ENCODE measurements around the gene PSMG3.

The PSMG3 gene

DNA sequence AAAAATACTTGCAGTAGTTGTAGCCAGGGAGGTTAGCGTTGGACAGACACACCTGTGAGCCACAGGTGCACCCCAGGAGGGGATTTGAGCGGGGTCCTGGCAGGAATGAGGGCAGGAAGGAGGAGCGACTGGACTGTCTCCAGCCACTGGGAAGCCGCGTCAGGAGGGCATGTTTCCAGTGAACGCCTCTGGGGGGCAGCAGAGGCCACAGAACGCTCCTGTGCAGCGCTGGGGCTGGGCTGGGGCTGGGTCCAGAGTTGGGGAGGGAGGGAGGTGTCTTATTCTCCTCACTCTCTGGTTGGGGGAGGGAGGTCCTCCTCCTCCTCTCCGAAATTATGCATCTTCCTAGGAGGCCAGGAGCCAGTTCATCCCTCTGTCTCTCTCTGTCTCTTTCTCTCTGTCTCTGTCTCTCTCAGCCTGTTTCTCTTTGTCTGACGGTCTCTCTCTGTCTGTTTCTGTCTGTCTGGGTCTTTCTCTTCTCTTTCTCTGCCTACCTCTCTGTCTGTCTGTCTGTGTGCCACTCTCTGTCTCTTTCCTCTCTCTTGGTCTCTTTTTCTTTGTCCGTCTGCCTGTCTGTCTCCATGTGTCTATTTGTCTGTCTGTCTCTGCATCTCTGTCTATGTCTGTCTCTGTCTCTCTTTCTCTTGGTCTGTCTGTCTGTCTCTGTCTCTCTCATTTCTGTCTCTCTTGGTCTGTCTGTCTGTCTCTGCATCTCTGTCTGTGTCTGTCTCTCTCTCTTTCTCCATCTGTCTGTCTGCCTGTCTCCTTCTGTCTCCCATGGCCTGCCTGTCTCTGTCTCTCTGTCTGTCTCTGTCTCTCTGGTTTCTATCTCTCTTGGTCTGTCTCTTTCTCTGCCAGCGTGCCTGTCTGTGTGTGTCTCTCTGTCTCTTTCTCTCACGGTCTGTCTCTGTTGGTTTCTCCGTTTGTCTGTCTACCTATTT lies 9.9 kb upstream of the PSMG3 start:
- no peaks in the 10 kb centered on the region for H3K9me3 ChIP-seq (ENCODE audit: control insufficient read depth, low read length)
- no peaks in the 10 kb centered on the region for H3K79me2 ChIP-seq
- H2AFZ ChIP-seq = peak overlapping the region; percentile 69
- no peak overlapping the region for H3K4me2 ChIP-seq (ENCODE audit: low read length)
- no peaks in the 10 kb centered on the region for H3K36me3 ChIP-seq (ENCODE audit: control insufficient read depth, insufficient read depth, low read length)
- H3K27ac ChIP-seq = no peak overlapping the region
- H3K9ac ChIP-seq = no peak overlapping the region
- TF ChIP-seq, protein P1, sequence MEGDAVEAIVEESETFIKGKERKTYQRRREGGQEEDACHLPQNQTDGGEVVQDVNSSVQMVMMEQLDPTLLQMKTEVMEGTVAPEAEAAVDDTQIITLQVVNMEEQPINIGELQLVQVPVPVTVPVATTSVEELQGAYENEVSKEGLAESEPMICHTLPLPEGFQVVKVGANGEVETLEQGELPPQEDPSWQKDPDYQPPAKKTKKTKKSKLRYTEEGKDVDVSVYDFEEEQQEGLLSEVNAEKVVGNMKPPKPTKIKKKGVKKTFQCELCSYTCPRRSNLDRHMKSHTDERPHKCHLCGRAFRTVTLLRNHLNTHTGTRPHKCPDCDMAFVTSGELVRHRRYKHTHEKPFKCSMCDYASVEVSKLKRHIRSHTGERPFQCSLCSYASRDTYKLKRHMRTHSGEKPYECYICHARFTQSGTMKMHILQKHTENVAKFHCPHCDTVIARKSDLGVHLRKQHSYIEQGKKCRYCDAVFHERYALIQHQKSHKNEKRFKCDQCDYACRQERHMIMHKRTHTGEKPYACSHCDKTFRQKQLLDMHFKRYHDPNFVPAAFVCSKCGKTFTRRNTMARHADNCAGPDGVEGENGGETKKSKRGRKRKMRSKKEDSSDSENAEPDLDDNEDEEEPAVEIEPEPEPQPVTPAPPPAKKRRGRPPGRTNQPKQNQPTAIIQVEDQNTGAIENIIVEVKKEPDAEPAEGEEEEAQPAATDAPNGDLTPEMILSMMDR (IDR thresholded peaks at IDR 0.05) = peak; percentile 81
- H3K27me3 ChIP-seq (ENCODE audit: control insufficient read depth, insufficient read depth, low read length) = no peaks in the 10 kb centered on the region
- no peaks in the 10 kb centered on the region for H3K4me1 ChIP-seq
- no peak overlapping the region for H3K4me3 ChIP-seq (ENCODE audit: low read depth, low read length)

DNA sequence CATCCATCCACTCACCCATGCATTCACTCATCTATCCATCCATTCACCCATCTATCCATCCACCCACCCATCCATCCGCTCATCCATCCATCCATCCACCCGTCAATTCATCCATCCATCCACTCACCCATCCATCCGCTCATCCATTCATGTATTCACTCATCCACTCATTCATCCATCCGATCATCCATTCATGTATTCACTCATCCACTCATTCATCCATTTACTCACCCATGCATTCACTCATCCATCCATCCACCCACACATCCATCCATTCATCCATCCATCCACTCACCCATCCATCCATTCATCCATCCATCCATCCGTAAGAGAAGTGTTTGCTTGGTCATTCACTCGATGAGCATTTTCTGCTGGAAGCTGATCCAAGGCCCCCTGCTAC lies 8.7 kb upstream of the PSMG3 start:
- no peaks in the 10 kb centered on the region for H3K36me3 ChIP-seq (ENCODE audit: control insufficient read depth, insufficient read depth, low read length)
- TF ChIP-seq, protein P1 (IDR thresholded peaks at IDR 0.05) = no peak
- H3K9ac ChIP-seq = no peak overlapping the region
- no peak overlapping the region for H3K4me2 ChIP-seq (ENCODE audit: low read length)
- H3K4me1 ChIP-seq = no peaks in the 10 kb centered on the region
- H3K27me3 ChIP-seq (ENCODE audit: control insufficient read depth, insufficient read depth, low read length) = no peaks in the 10 kb centered on the region
- H2AFZ ChIP-seq = no peak overlapping the region
- no peak overlapping the region for H3K27ac ChIP-seq
- H3K79me2 ChIP-seq = no peaks in the 10 kb centered on the region
- no peak overlapping the region for H3K4me3 ChIP-seq (ENCODE audit: low read depth, low read length)
- no peaks in the 10 kb centered on the region for H3K9me3 ChIP-seq (ENCODE audit: control insufficient read depth, low read length)

DNA sequence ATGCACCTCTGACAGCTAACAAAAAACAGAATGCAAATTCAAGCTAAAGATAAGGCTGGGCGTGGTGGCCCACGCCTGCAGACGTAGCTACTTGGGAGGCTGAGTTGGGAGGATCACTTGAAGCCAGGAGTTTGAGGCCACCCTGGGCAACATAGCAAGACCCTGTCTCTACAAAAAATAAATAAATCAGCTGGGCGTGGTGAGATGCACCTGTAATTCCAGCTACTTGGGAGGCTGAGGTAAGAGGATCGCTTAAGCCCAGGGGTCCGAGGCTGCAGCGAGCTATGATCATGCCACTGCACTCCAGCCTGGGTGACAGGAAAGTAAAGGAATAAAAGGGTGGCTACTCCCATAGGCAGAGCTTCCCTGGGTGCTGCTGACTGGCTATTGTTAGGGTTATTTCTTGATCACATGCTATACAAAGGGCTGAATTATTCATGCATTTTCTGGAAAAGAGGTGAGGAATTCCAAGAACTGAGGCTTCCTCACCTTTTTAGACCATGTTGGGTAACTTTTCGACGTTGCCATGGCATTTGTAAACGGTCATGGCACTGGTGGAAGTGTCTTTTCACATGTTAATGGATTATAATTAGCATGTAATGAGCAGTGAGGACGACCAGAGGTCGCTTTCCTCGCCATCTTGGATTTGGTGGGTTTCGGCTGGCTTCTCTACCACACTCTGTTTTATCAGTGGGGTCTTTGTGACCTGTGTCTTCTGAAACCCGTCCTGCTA lies 6.9 kb upstream of the PSMG3 start:
- no peaks in the 10 kb centered on the region for H3K9me3 ChIP-seq (ENCODE audit: control insufficient read depth, low read length)
- no peaks in the 10 kb centered on the region for H3K36me3 ChIP-seq (ENCODE audit: control insufficient read depth, insufficient read depth, low read length)
- no peak overlapping the region for H3K4me2 ChIP-seq (ENCODE audit: low read length)
- no peaks in the 10 kb centered on the region for H3K79me2 ChIP-seq
- no peak overlapping the region for H3K9ac ChIP-seq
- TF ChIP-seq, protein P1 (IDR thresholded peaks at IDR 0.05) = no peak
- H3K4me1 ChIP-seq = no peaks in the 10 kb centered on the region
- H2AFZ ChIP-seq = no peak overlapping the region
- H3K27me3 ChIP-seq (ENCODE audit: control insufficient read depth, insufficient read depth, low read length) = no peaks in the 10 kb centered on the region
- no peak overlapping the region for H3K27ac ChIP-seq
- no peak overlapping the region for H3K4me3 ChIP-seq (ENCODE audit: low read depth, low read length)

DNA sequence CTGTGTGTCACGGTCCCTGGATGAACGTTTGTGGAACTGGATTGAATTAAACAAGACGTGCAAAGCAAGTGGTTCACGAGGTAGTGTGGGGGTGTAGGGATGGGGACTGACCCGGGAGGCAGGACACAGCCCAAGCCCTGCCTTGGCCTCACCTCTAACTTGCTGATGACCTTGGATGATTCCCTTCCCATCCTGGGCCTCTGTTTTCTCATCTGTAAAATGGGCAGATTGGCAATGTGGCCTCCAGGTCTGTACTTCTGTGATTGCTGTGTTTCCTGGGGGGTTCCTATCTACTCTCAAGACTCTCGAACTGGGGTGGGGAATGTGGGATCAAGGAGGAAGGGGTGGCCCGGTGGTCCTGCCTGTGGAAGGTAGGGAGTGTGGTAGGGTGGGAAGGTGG lies 6.0 kb upstream of the PSMG3 start:
- H3K36me3 ChIP-seq (ENCODE audit: control insufficient read depth, insufficient read depth, low read length) = no peaks in the 10 kb centered on the region
- no peaks in the 10 kb centered on the region for H3K79me2 ChIP-seq
- TF ChIP-seq, protein P1 (IDR thresholded peaks at IDR 0.05) = no peak

More for the DNA sequence above, 6.0 kb upstream of the PSMG3 start:
- Histone ChIP-seq H2AFZ (no peak overlapping the region), H3K9ac (no peak overlapping the region), H3K9me3 (ENCODE audit: control insufficient read depth, low read length) (no peaks in the 10 kb centered on the region), H3K4me3 (ENCODE audit: low read depth, low read length) (no peak overlapping the region), H3K4me1 (no peaks in the 10 kb centered on the region), H3K27me3 (ENCODE audit: control insufficient read depth, insufficient read depth, low read length) (no peaks in the 10 kb centered on the region), H3K27ac (no peak overlapping the region), H3K4me2 (ENCODE audit: low read length) (no peak overlapping the region)
